ENCODE results near the gene EPN1. TPM values are rescaled to one million over a fixed set of nuclear protein-coding genes. Genes with fewer than 3 reads are reported as not detected.

Gene EPN1
- polyA plus RNA-seq, 4 donors, result 149 to 193 (median 168) TPM

- Histone ChIP-seq H3K36me3 (ENCODE audit: control insufficient read depth in 3 of 3, insufficient read depth in 2 of 3, low read depth in 1 of 3, low read length in 3 of 3) (peaks cover 38 to 92% (median 53%) of the 10 kb centered on the region in 3 donors), H3K4me1 (ENCODE audit: control insufficient read depth in 3 of 3, insufficient read depth in 2 of 3, low read depth in 1 of 3, low read length in 2 of 3) (peaks cover 0 to 8% (median 0%) of the 10 kb centered on the region in 3 donors), H3K4me3 (ENCODE audit: low read depth in 1 of 3, low read length in 3 of 3) (no peak overlapping the region), H3K9me3 (ENCODE audit: control insufficient read depth in 2 of 2, insufficient read depth in 1 of 2, low read depth in 1 of 2, low read length in 1 of 2) (no peaks in the 10 kb centered on the region), H3K27ac (ENCODE audit: low read depth in 1 of 3, low read length in 2 of 3) (no peak overlapping the region), H3K27me3 (ENCODE audit: control insufficient read depth in 3 of 3, insufficient read depth in 3 of 3, low read length in 3 of 3) (no peaks in the 10 kb centered on the region)
- no peak for DNase-seq
- 90 to 93% (median 93%) methylated on average over 27 to 37 of the region's 37 CpGs for WGBS, 3 donors
- no peak for FAIRE-seq
Measured at GRCh38 chr19:55694656-55695491, 19.8 kb downstream of the EPN1 start.

GRCh38 chr19:55695511-55696290 lies 20.7 kb downstream of the EPN1 start:
- no peak for DNase-seq
- H3K36me3 ChIP-seq (ENCODE audit: control insufficient read depth in 3 of 3, insufficient read depth in 2 of 3, low read depth in 1 of 3, low read length in 3 of 3), result peaks cover 32 to 91% (median 49%) of the 10 kb centered on the region in 3 donors

GRCh38 chr19:55696301-55697068 lies 21.5 kb downstream of the EPN1 start:
- 94% methylated on average over 20 of the region's 20 CpGs for WGBS, 3 donors
- no peaks in the 10 kb centered on the region for H3K27me3 ChIP-seq (ENCODE audit: control insufficient read depth in 3 of 3, insufficient read depth in 3 of 3, low read length in 3 of 3)
- peaks cover 0 to under 1% (median 0%) of the 10 kb centered on the region in 3 donors for H3K4me1 ChIP-seq (ENCODE audit: control insufficient read depth in 3 of 3, insufficient read depth in 2 of 3, low read depth in 1 of 3, low read length in 2 of 3)
- no peak overlapping the region for H3K27ac ChIP-seq (ENCODE audit: low read depth in 1 of 3, low read length in 2 of 3)
- H3K4me3 ChIP-seq (ENCODE audit: low read depth in 1 of 3, low read length in 3 of 3), result no peak overlapping the region
- FAIRE-seq (no peak), DNase-seq (no peak)
- H3K9me3 ChIP-seq (ENCODE audit: control insufficient read depth in 2 of 2, insufficient read depth in 1 of 2, low read depth in 1 of 2, low read length in 1 of 2), result no peaks in the 10 kb centered on the region
- peaks cover 32 to 87% (median 48%) of the 10 kb centered on the region in 3 donors for H3K36me3 ChIP-seq (ENCODE audit: control insufficient read depth in 3 of 3, insufficient read depth in 2 of 3, low read depth in 1 of 3, low read length in 3 of 3)

More at GRCh38 chr19:55695511-55696290, 20.7 kb downstream of the EPN1 start:
- WGBS, 3 donors, result 86 to 94% (median 92%) methylated on average over 22 to 23 of the region's 23 CpGs
- Histone ChIP-seq H3K9me3 (ENCODE audit: control insufficient read depth in 2 of 2, insufficient read depth in 1 of 2, low read depth in 1 of 2, low read length in 1 of 2) (no peaks in the 10 kb centered on the region), H3K27ac (ENCODE audit: low read depth in 1 of 3, low read length in 2 of 3) (no peak overlapping the region), H3K4me1 (ENCODE audit: control insufficient read depth in 3 of 3, insufficient read depth in 2 of 3, low read depth in 1 of 3, low read length in 2 of 3) (peaks cover 0 to 1% (median 0%) of the 10 kb centered on the region in 3 donors), H3K4me3 (ENCODE audit: low read depth in 1 of 3, low read length in 3 of 3) (no peak overlapping the region), H3K27me3 (ENCODE audit: control insufficient read depth in 3 of 3, insufficient read depth in 3 of 3, low read length in 3 of 3) (no peaks in the 10 kb centered on the region)
- no peak for FAIRE-seq

GRCh38 chr19:55697069-55697440 lies 22.0 kb downstream of the EPN1 start:
- no peaks in the 10 kb centered on the region for H3K9me3 ChIP-seq (ENCODE audit: control insufficient read depth in 2 of 2, insufficient read depth in 1 of 2, low read depth in 1 of 2, low read length in 1 of 2)
- H3K4me1 ChIP-seq (ENCODE audit: control insufficient read depth in 3 of 3, insufficient read depth in 2 of 3, low read depth in 1 of 3, low read length in 2 of 3), result peaks cover 0 to 5% (median 0%) of the 10 kb centered on the region in 3 donors
- no peak overlapping the region for H3K27ac ChIP-seq (ENCODE audit: low read depth in 1 of 3, low read length in 2 of 3)
- no peak for DNase-seq
- peaks cover 32 to 82% (median 43%) of the 10 kb centered on the region in 3 donors for H3K36me3 ChIP-seq (ENCODE audit: control insufficient read depth in 3 of 3, insufficient read depth in 2 of 3, low read depth in 1 of 3, low read length in 3 of 3)
- 88 to 93% (median 91%) methylated on average over 12 of the region's 12 CpGs for WGBS, 3 donors
- FAIRE-seq, result no peak
- H3K4me3 ChIP-seq (ENCODE audit: low read depth in 1 of 3, low read length in 3 of 3), result no peak overlapping the region
- no peaks in the 10 kb centered on the region for H3K27me3 ChIP-seq (ENCODE audit: control insufficient read depth in 3 of 3, insufficient read depth in 3 of 3, low read length in 3 of 3)

- Histone ChIP-seq H3K27me3 (ENCODE audit: control insufficient read depth in 3 of 3, insufficient read depth in 3 of 3, low read length in 3 of 3) (no peaks in the 10 kb centered on the region), H3K4me3 (ENCODE audit: low read depth in 1 of 3, low read length in 3 of 3) (no peak overlapping the region), H3K36me3 (ENCODE audit: control insufficient read depth in 3 of 3, insufficient read depth in 2 of 3, low read depth in 1 of 3, low read length in 3 of 3) (peaks cover 29 to 76% (median 38%) of the 10 kb centered on the region in 3 donors), H3K27ac (ENCODE audit: low read depth in 1 of 3, low read length in 2 of 3) (no peak overlapping the region), H3K9me3 (ENCODE audit: control insufficient read depth in 2 of 2, insufficient read depth in 1 of 2, low read depth in 1 of 2, low read length in 1 of 2) (no peaks in the 10 kb centered on the region), H3K4me1 (ENCODE audit: control insufficient read depth in 3 of 3, insufficient read depth in 2 of 3, low read depth in 1 of 3, low read length in 2 of 3) (peaks cover 0 to 9% (median 0%) of the 10 kb centered on the region in 3 donors)
- FAIRE-seq (no peak), DNase-seq (no peak)
- WGBS, 3 donors, result 89 to 91% (median 90%) methylated on average over 8 of the region's 8 CpGs
Measured at GRCh38 chr19:55697698-55698097, 22.7 kb downstream of the EPN1 start.

- Histone ChIP-seq H3K4me3 (ENCODE audit: low read depth in 1 of 3, low read length in 3 of 3) (no peak overlapping the region), H3K4me1 (ENCODE audit: control insufficient read depth in 3 of 3, insufficient read depth in 2 of 3, low read depth in 1 of 3, low read length in 2 of 3) (peaks cover 0 to 12% (median 0%) of the 10 kb centered on the region in 3 donors), H3K9me3 (ENCODE audit: control insufficient read depth in 2 of 2, insufficient read depth in 1 of 2, low read depth in 1 of 2, low read length in 1 of 2) (no peaks in the 10 kb centered on the region), H3K27me3 (ENCODE audit: control insufficient read depth in 3 of 3, insufficient read depth in 3 of 3, low read length in 3 of 3) (no peaks in the 10 kb centered on the region), H3K36me3 (ENCODE audit: control insufficient read depth in 3 of 3, insufficient read depth in 2 of 3, low read depth in 1 of 3, low read length in 3 of 3) (peaks cover 25 to 70% (median 34%) of the 10 kb centered on the region in 3 donors), H3K27ac (ENCODE audit: low read depth in 1 of 3, low read length in 2 of 3) (no peak overlapping the region)
- no peak for FAIRE-seq
- 91 to 100% (median 97%) methylated on average over 15 to 17 of the region's 17 CpGs for WGBS, 3 donors
- DNase-seq, result no peak
Measured at GRCh38 chr19:55698256-55698655, 23.2 kb downstream of the EPN1 start.

GRCh38 chr19:55699221-55699620 lies 24.2 kb downstream of the EPN1 start:
- WGBS, 3 donors, result 83 to 89% (median 86%) methylated on average over 11 of the region's 11 CpGs
- no peak overlapping the region for H3K4me3 ChIP-seq (ENCODE audit: low read depth in 1 of 3, low read length in 3 of 3)
- DNase-seq (no peak), FAIRE-seq (no peak)
- H3K9me3 ChIP-seq (ENCODE audit: control insufficient read depth in 2 of 2, insufficient read depth in 1 of 2, low read depth in 1 of 2, low read length in 1 of 2), result peaks cover 0 to 1% of the 10 kb centered on the region in 2 donors
- no peak overlapping the region for H3K27ac ChIP-seq (ENCODE audit: low read depth in 1 of 3, low read length in 2 of 3)
- H3K4me1 ChIP-seq (ENCODE audit: control insufficient read depth in 3 of 3, insufficient read depth in 2 of 3, low read depth in 1 of 3, low read length in 2 of 3), result peaks cover 0 to 12% (median 0%) of the 10 kb centered on the region in 3 donors
- no peaks in the 10 kb centered on the region for H3K27me3 ChIP-seq (ENCODE audit: control insufficient read depth in 3 of 3, insufficient read depth in 3 of 3, low read length in 3 of 3)
- H3K36me3 ChIP-seq (ENCODE audit: control insufficient read depth in 3 of 3, insufficient read depth in 2 of 3, low read depth in 1 of 3, low read length in 3 of 3), result peaks cover 19 to 66% (median 29%) of the 10 kb centered on the region in 3 donors

- Histone ChIP-seq H3K27me3 (ENCODE audit: control insufficient read depth in 3 of 3, insufficient read depth in 3 of 3, low read length in 3 of 3) (no peaks in the 10 kb centered on the region), H3K27ac (ENCODE audit: low read depth in 1 of 3, low read length in 2 of 3) (no peak overlapping the region), H3K9me3 (ENCODE audit: control insufficient read depth in 2 of 2, insufficient read depth in 1 of 2, low read depth in 1 of 2, low read length in 1 of 2) (peaks cover 0 to 4% of the 10 kb centered on the region in 2 donors), H3K4me1 (ENCODE audit: control insufficient read depth in 3 of 3, insufficient read depth in 2 of 3, low read depth in 1 of 3, low read length in 2 of 3) (peaks cover 0 to 12% (median 0%) of the 10 kb centered on the region in 3 donors), H3K36me3 (ENCODE audit: control insufficient read depth in 3 of 3, insufficient read depth in 2 of 3, low read depth in 1 of 3, low read length in 3 of 3) (peaks cover 8 to 58% (median 16%) of the 10 kb centered on the region in 3 donors), H3K4me3 (ENCODE audit: low read depth in 1 of 3, low read length in 3 of 3) (no peak overlapping the region)
- FAIRE-seq, result no peak
- DNase-seq, result no peak
- 93 to 97% (median 94%) methylated on average over 12 of the region's 12 CpGs for WGBS, 3 donors
Measured at GRCh38 chr19:55700813-55701212, 25.8 kb downstream of the EPN1 start.
